Stimulated activated CD4-positive, alpha-beta T cell treated with anti-CD3 and anti-CD28 coated beads, Interleukin-1b, Interleukin-23, amount 100 ng/mL, for 24 hours (primary cell): ENCODE data around the gene SLC25A5.
"Not testable (repeated sequence)": the region's sequence is repeated elsewhere in the genome, so short reads cannot be mapped to it uniquely, and the experiment has no call there.

Experiments used
- DNase-seq, 4 experiments: peaks; one replicate each; pipeline ENCODE4 v3.0.0-alpha.2; 2020; ENCODE audit warnings: low read depth in 4 of 4, low spot score in 1 of 4

The SLC25A5 gene

DNA sequence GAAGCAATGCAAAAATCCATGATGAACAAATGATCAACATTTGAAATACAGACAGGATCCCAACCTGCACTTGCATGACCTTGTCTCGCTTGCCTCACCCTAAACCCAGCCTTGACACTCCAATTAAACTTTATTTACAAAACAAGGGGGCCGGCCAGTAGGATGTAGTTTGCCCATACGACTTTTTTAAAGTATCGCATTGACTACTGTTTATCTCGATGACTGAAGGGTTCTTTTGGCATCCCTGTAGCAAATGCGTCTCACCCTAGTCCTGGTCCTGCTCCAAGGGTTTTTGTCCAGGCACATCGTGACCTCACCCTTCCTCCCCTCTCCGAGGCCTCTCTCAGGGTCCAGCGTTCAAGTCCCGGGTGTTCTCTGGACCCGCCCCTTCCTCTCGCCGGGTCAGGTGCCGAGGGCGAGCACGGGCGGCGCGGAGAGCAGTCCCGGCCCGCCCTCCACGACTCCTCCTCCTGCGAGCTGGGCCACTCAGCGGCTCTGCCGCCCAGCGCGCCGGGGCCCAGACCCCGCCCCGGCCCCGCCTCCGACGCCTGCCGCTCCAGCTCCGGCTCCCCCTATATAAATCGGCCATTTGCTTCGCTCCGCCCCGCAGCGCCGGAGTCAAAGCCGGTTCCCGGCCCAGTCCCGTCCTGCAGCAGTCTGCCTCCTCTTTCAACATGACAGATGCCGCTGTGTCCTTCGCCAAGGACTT lies at the start of gene SLC25A5:
Gene SLC25A5 (plus strand): TSS at position 603 of the 709 bp plus-strand sequence. CDS start 72 bp downstream, at position 675.
- peak; percentile 51 to 77 (median 60) for DNase-seq

- no peak for DNase-seq
Observed at GRCh38 chrX:119419146-119419545, 49.1 kb upstream of the SLC25A5 start.

DNA sequence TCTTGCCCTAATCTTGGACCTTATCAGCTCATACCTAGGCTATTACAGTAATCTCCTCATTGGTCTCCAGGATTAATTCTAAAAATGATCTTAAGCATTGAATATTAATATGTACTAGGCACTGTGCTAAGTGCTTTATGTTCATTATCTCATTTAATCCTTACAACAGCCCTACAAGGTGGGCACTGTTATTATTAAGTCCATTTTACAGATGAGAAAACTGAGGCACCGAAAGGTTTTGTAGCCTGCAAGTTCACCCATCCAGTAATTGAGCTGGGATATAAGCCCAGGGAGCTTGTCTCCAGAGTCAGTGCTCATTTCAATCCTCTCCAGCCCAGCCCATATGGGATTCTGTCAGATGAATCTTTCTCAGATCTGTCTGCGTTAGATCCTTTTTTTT lies 48.3 kb upstream of the SLC25A5 start:
- no peak for DNase-seq

DNA sequence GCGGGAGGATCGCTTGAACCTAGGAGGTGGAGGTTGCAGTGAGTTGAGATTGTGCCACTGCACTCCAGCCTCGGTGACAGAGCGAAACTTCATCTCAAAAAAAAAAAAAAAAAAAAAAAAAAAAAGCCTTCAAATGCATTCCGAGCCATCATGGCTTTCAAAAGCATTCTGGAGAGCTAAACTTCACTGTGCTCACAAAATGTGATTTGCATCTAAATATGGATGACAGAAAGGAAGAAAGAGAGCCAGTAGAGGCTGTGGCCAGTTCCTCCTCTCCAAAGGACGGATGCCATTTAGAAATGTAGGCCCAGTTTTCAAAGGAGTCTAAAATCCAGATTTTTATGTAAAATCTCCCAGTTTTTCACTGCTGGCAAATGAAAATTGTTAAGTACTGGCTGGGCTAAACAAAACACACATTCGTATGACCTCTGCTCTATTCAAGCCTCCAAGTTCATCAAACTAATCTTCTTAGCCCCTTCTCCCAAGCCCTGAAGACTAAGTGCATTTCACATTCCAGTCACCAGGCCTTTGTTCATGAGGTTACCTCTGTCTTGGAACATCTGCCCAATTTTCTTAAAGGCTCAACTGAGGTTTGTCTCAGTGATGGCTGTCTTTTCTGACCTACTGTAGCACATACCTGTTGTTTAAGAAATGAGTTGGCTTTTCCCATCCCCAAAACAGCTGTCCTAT lies 47.1 kb upstream of the SLC25A5 start:
- DNase-seq, result no peak

DNA sequence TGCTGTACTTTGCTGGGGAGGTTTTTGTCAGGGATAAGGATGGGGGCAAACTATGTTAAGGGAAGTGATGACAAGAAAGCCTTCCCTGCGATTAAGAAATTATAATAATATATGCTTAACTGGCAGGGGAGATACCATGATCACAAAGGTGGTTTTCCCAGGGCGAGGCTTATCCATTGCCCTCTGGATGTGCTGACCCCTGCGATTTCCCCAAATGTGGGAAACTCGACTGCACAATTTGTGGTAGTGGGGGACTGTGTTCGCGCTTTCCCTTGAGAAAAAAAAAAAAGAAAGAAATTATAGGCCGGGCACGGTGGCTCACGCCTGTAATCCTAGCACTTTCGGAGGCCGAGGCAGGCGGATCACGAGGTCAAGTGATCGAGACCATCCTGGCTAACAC lies 44.6 kb upstream of the SLC25A5 start:
- no peak for DNase-seq

GRCh38 chrX:119424999-119425398 lies 43.2 kb upstream of the SLC25A5 start:
- no peak for DNase-seq

DNA sequence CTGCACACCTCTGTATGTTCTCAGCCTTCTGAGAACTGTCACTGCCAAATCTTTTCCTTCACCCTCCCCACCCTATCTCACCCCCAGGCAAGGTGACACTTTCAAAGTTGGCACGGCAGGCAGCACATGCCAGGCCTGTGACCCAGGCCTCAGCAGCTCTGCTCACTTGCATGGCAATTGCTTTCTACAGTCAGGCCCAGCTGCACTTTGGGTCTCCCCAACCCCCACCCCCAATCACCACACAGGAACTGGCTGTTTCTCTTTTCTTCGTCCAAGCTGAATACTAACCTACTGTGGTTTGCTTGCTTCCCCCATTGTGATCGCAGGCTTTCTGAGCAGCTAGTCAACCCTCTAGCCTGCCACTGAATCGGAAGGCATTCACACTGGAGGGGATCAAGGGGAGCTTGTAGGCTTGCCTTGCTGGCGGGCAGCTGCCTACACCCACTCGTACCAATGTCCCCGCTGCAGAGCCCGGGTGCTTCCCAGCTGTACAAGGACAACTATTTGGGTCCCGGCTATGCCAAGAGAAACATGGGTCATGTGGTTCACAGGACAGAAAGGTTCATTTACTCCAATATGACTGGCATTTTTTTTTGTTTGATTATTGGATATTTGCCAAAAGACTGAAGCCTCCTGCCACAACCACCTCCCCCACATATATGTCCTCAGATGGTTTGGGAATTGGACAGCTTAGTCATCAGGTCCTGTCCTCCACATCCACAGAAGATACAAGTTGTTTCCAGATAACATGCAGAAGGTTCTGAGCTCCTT lies 41.0 kb upstream of the SLC25A5 start:
- DNase-seq, result no peak

GRCh38 chrX:119427795-119428185 lies 40.5 kb upstream of the SLC25A5 start:
- no peak for DNase-seq

- DNase-seq, result no peak
Observed at GRCh38 chrX:119429471-119429870, 38.8 kb upstream of the SLC25A5 start.

DNA sequence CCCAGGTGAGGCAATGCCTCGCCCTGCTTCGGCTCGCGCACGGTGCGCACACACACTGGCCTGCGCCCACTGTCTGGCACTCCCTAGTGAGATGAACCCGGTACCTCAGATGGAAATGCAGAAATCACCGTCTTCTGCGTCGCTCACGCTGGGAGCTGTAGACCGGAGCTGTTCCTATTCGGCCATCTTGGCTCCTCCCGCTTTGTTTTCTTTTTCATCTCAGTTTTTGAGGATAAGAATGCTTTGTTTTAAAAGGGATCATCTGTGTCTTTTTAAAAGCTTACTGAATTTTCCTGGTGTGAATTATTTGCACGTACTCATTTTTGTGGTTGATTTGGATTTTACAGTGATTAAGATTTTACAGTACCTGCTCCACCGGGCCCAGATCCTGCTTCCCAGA lies 26.9 kb upstream of the SLC25A5 start:
- not testable (repeated sequence) for DNase-seq

GRCh38 chrX:119442286-119442685 lies 26.0 kb upstream of the SLC25A5 start:
- no peak for DNase-seq

GRCh38 chrX:119453202-119453601 lies 15.0 kb upstream of the SLC25A5 start:
- DNase-seq, result no peak

DNA sequence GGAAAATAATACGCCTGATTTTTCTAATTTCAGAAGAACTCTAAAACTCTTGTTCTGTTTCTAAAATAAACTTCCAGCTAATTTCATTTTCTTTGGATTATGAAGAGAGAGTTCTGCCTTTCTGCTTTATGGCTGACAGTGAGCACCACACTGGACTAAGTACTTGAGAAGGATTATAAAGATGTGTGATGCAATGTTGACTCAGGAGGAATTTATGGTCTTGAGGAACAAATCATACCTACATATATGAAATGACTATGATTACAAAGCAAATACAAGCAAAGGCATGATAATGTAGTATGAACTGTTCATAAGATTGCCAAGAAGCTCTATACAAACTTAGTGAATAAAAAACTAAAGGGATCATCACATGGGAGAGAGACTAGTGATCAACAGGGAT lies 13.0 kb upstream of the SLC25A5 start:
- DNase-seq, result no peak

GRCh38 chrX:119459181-119459580 lies 9.1 kb upstream of the SLC25A5 start:
- no peak for DNase-seq

DNA sequence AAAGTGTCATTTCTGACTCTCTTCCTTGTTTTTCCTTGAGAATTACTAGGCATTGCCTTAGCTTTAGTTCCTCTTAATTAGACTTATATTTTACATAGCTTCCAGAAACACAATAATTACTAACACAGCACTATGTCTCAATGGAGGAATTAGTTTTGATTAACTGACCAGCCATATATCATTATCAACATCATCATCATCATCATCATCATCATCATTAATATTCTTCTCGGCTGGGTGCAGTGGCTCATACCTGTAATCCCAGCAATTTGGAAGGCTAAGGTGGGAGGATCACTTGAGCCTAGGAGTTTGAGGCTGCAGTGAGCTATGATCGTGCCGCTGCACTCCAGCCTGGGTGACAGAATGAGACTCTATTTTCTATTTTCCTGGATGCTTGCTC lies 2.7 kb upstream of the SLC25A5 start:
- no peak for DNase-seq

GRCh38 chrX:119466970-119467369 lies 1.3 kb upstream of the SLC25A5 start:
- no peak for DNase-seq

GRCh38 chrX:119467433-119467832 lies 811 bp upstream of the SLC25A5 start:
- no peak for DNase-seq

- DNase-seq, result peak; percentile 68 to 80 (median 74)
Observed at GRCh38 chrX:119468551-119469312, 488 bp downstream of the SLC25A5 start.

GRCh38 chrX:119469313-119469635 lies 1.0 kb downstream of the SLC25A5 start:
- no peak for DNase-seq

- no peak for DNase-seq
Observed at GRCh38 chrX:119474615-119475388, 6.6 kb downstream of the SLC25A5 start.
